ENCODE results near the gene FYB2.

GRCh38 chr1:56863265-56863992 is 44.2 kb upstream of the FYB2 start:
- TF ChIP-seq CTCF (IDR thresholded peaks at IDR 0.05) (no peak), POLR2A (IDR thresholded peaks at IDR 0.05) (no peak)

All from esophagus squamous epithelium (tissue), 4 donors.